DND-41 (cell line): ENCODE measurements around the gene WIPF3.

Experiments
- ATAC-seq: fragments of 200-7000 bp; cut with Tn5 transposase; 3 replicates; pipeline ENCODE4 v1.9.1; 2021; ENCODE audit warnings: low read depth; ENCODE audit not compliant: insufficient read depth
- DNase-seq: peaks from one replicate; pipeline ENCODE4 v3.0.0-alpha.2; 2020
- H2AFZ ChIP-seq: 2 replicates; pipeline ENCODE4 v1.6.0; 2012; ENCODE audit warnings: low read depth, low read length
- H3K27ac ChIP-seq: 2 replicates; pipeline ENCODE4 v1.5.1; 2012; ENCODE audit warnings: low read length, inconsistent platforms
- H3K27me3 ChIP-seq: fragments of 200-600 bp; sonication (generic); 2 replicates; pipeline ENCODE4 v1.6.0; 2012; ENCODE audit warnings: low read length, mild to moderate bottlenecking, inconsistent platforms; ENCODE audit not compliant: insufficient read depth, poor library complexity
- H3K36me3 ChIP-seq: 2 replicates; pipeline ENCODE4 v1.5.1; 2012; ENCODE audit warnings: low read length, inconsistent platforms; ENCODE audit not compliant: insufficient read depth
- H3K4me1 ChIP-seq: 2 replicates; pipeline ENCODE4 v1.5.1; 2012; ENCODE audit warnings: mild to moderate bottlenecking, low read length; ENCODE audit not compliant: insufficient read depth
- H3K4me2 ChIP-seq: 2 replicates; pipeline ENCODE4 v1.6.0; 2012; ENCODE audit warnings: mild to moderate bottlenecking, moderate library complexity, low read length, inconsistent platforms; ENCODE audit not compliant: insufficient read depth
- H3K4me3 ChIP-seq, 2 experiments: fragments of 200-600 bp in 1 of 2; shearing (Covaris generic) in 1 of 2; 2 replicates each; pipeline ENCODE4 v1.5.1; 2012 to 2016; ENCODE audit warnings: inconsistent platforms in 2 of 2, low read length in 2 of 2, mild to moderate bottlenecking in 2 of 2, low read depth in 1 of 2, moderate library complexity in 1 of 2
- H3K79me2 ChIP-seq: 2 replicates; pipeline ENCODE4 v1.6.0; 2012; ENCODE audit warnings: low read length, inconsistent platforms; ENCODE audit not compliant: insufficient read depth
- H3K9ac ChIP-seq: 2 replicates; pipeline ENCODE4 v1.6.0; 2012; ENCODE audit warnings: low read depth, mild to moderate bottlenecking, inconsistent platforms, low read length, moderate library complexity
- H3K9me3 ChIP-seq: 2 replicates; pipeline ENCODE4 v1.5.1; 2012; ENCODE audit warnings: low read length, moderate library complexity, mild to moderate bottlenecking, inconsistent platforms; ENCODE audit not compliant: insufficient read depth, severe bottlenecking
- H4K20me1 ChIP-seq: 2 replicates; pipeline ENCODE4 v1.6.0; 2012; ENCODE audit warnings: low read length; ENCODE audit not compliant: insufficient read depth
- CTCF ChIP-seq: IDR thresholded peaks from 2 replicates; pipeline ENCODE4 v1.5.1; 2012; ENCODE audit warnings: borderline replicate concordance, low read length, moderate library complexity, mild to moderate bottlenecking; ENCODE audit not compliant: poor library complexity, severe bottlenecking; ENCODE audit errors: extremely low read depth
- EZH2 ChIP-seq: IDR thresholded peaks from 3 replicates; pipeline ENCODE4 v1.6.1; 2012; ENCODE audit warnings: borderline replicate concordance, low read depth, mild to moderate bottlenecking, moderate library complexity, low read length, inconsistent platforms; ENCODE audit not compliant: severe bottlenecking

The WIPF3 gene

DNA sequence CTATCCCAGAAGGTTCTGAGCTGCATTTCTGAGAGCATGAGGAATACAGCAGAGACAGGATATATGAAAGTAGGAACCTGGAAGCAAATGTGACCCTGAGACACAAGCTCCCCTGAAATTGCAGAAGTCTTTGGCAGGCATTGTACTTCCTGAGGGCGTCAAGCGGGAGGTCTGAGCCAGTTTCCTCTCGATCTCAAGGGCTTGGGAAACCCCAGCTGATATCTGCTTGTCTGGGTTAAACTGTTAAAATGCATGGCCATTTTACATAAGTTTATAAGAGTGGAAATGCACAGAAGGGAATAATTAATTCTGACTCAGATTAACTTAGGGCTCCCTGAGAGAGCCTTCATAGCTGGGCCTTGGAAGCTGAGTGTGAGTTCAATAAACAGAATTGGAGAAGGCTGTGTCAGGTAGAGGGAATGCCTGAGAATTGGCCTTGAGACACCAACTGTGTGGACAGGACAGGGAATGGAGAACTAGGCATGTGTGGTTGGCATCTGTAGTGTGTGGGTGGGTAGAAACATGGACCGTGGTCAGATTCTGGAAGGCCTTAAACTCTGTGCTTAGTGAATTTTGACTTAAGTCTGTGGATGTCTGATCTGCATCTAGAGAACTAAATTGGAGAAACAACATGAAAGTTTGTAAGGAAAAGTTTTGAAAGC lies 53.3 kb downstream of the WIPF3 start:
- no peak overlapping the region for H2AFZ ChIP-seq
- no peak for DNase-seq
- H3K9ac ChIP-seq = no peak overlapping the region
- H4K20me1 ChIP-seq = no peaks in the 10 kb centered on the region
- H3K4me3 ChIP-seq = no peak overlapping the region
- no peaks in the 10 kb centered on the region for H3K79me2 ChIP-seq
- peaks cover 22% of the 10 kb centered on the region for H3K27me3 ChIP-seq
- H3K9me3 ChIP-seq = no peaks in the 10 kb centered on the region
- ATAC-seq = no peak
- H3K4me2 ChIP-seq = no peak overlapping the region
- TF ChIP-seq EZH2 (no peak), CTCF (no peak)
- H3K36me3 ChIP-seq = no peaks in the 10 kb centered on the region
- no peak overlapping the region for H3K27ac ChIP-seq
- H3K4me1 ChIP-seq = no peaks in the 10 kb centered on the region

DNA sequence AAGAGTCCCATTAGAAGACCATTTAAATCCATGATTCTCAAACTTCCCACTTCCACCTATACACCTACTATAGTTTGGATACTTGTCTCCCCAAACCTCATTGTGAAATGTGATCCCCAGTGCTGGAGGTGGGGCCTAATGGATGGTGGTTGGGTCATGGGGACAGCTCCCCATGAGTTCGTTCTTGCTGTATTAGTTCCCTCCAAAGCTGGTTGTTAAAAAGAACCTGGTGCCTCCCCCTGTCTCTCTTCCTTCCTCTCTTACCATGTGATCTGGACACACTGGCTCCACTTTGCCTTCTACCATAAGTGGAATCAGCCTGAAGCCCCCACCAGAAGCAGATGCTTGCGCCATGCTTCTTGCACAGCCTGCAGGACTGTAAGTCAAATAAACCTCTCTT lies 53.9 kb downstream of the WIPF3 start:
- Histone ChIP-seq H3K27ac (no peak overlapping the region), H3K9ac (no peak overlapping the region), H3K9me3 (no peaks in the 10 kb centered on the region), H3K27me3 (peaks cover 21% of the 10 kb centered on the region), H3K79me2 (no peaks in the 10 kb centered on the region), H3K36me3 (no peaks in the 10 kb centered on the region), H3K4me1 (no peaks in the 10 kb centered on the region), H2AFZ (no peak overlapping the region), H3K4me3 (no peak overlapping the region), H3K4me2 (no peak overlapping the region), H4K20me1 (no peaks in the 10 kb centered on the region)
- no peak for TF ChIP-seq CTCF
- TF ChIP-seq EZH2 = no peak
- DNase-seq (no peak), ATAC-seq (no peak)

DNA sequence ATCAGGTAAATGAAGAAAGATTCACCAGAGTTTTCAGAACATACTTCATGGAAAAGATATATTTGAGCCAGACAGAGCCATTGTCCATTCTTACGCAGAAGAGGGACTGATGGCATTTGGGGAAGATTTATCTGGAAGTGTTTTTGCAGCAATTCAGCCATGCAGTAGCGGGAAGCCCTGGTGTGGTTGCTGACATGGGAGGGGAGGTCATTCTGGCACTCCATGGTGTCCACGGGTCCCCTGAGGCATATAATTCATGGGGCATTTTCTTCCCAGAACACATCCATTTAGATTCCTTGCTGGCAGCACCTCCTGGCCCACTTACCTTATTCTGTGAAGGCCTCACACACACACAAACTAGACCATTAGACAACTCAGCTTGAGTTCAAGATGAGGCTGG lies 55.6 kb downstream of the WIPF3 start:
- Histone ChIP-seq H3K79me2 (no peaks in the 10 kb centered on the region), H3K9me3 (no peaks in the 10 kb centered on the region), H4K20me1 (no peaks in the 10 kb centered on the region), H3K4me2 (no peak overlapping the region), H3K27me3 (peaks cover 16% of the 10 kb centered on the region), H3K4me1 (no peaks in the 10 kb centered on the region), H2AFZ (no peak overlapping the region), H3K9ac (no peak overlapping the region), H3K27ac (no peak overlapping the region), H3K4me3 (no peak overlapping the region), H3K36me3 (no peaks in the 10 kb centered on the region)
- no peak for TF ChIP-seq CTCF
- no peak for TF ChIP-seq EZH2
- DNase-seq (no peak), ATAC-seq (no peak)

GRCh38 chr7:29864656-29865055 lies 58.3 kb downstream of the WIPF3 start:
- no peaks in the 10 kb centered on the region for H3K79me2 ChIP-seq
- no peaks in the 10 kb centered on the region for H3K9me3 ChIP-seq
- H3K36me3 ChIP-seq = no peaks in the 10 kb centered on the region
- ATAC-seq (no peak), DNase-seq (no peak)
- no peak overlapping the region for H3K27ac ChIP-seq
- H3K27me3 ChIP-seq = peaks cover 7% of the 10 kb centered on the region
- H2AFZ ChIP-seq = no peak overlapping the region
- H3K9ac ChIP-seq = no peak overlapping the region
- H3K4me2 ChIP-seq = no peak overlapping the region
- H3K4me1 ChIP-seq = no peaks in the 10 kb centered on the region
- H3K4me3 ChIP-seq = no peak overlapping the region
- TF ChIP-seq EZH2 (no peak), CTCF (no peak)
- H4K20me1 ChIP-seq = no peaks in the 10 kb centered on the region
